Activated CD4-positive, alpha-beta T cell treated with anti-CD3 and anti-CD28 coated beads, Interleukin-2, amount 50 U/mL, for 4 hours (primary cell): ENCODE measurements around the gene HOXC11.

Source experiments
- DNase-seq, 2 experiments: peaks; one replicate each; pipeline ENCODE4 v3.0.0-alpha.2; 2020

The HOXC11 gene

GRCh38 chr12:53944209-53944608, 28.7 kb upstream of the HOXC11 start:
- no peak for DNase-seq

GRCh38 chr12:53944907-53945847, 27.7 kb upstream of the HOXC11 start:
- DNase-seq = no peak

GRCh38 chr12:53947743-53948142, 25.2 kb upstream of the HOXC11 start:
- no peak for DNase-seq

- DNase-seq = no peak
Observed at GRCh38 chr12:53948650-53949593, 24.0 kb upstream of the HOXC11 start.

GRCh38 chr12:53949631-53950436, 23.1 kb upstream of the HOXC11 start:
- DNase-seq = no peak

- no peak for DNase-seq
Observed at GRCh38 chr12:53950437-53950773, 22.5 kb upstream of the HOXC11 start.

GRCh38 chr12:53950789-53951576, 21.9 kb upstream of the HOXC11 start:
- DNase-seq = no peak

GRCh38 chr12:53951577-53952334, 21.2 kb upstream of the HOXC11 start:
- DNase-seq = no peak

- DNase-seq = no peak
Observed at GRCh38 chr12:53952335-53952694, 20.6 kb upstream of the HOXC11 start.

GRCh38 chr12:53952871-53953734, 19.8 kb upstream of the HOXC11 start:
- DNase-seq = no peak

GRCh38 chr12:53953831-53954693, 18.9 kb upstream of the HOXC11 start:
- no peak for DNase-seq

- no peak for DNase-seq
Observed at GRCh38 chr12:53954694-53955035, 18.3 kb upstream of the HOXC11 start, which contains the start of gene HOXC12. HOXC12 (plus strand) TSS chr12:53954903; CDS start chr12:53954930, 27 bp downstream.

GRCh38 chr12:53955036-53955775, 17.7 kb upstream of the HOXC11 start:
- DNase-seq = no peak

- DNase-seq = no peak
Observed at GRCh38 chr12:53955776-53956250, 17.1 kb upstream of the HOXC11 start.

- no peak for DNase-seq
Observed at GRCh38 chr12:53956251-53956887, 16.6 kb upstream of the HOXC11 start.

GRCh38 chr12:53956914-53957536, 15.9 kb upstream of the HOXC11 start:
- no peak for DNase-seq

GRCh38 chr12:53958128-53958527, 14.8 kb upstream of the HOXC11 start:
- DNase-seq = no peak
